NOMO-1 (cell line): ENCODE data around the gene NCOA4.
"Not testable (repeated sequence)": the region's sequence is repeated elsewhere in the genome, so short reads cannot be mapped to it uniquely, and the experiment has no call there.

Source experiments
- DNase-seq, 2 experiments: peaks; one replicate each; lab custom pipeline; 2025; ENCODE audit not compliant: unreplicated experiment in 2 of 2; lab: John Stamatoyannopoulos, UW

NCOA4 gene

GRCh38 chr10:46052791-46053375 lies 22.5 kb upstream of the NCOA4 start:
- no peak for DNase-seq

GRCh38 chr10:46052057-46052790 lies 21.8 kb upstream of the NCOA4 start:
- DNase-seq: no peak

- no peak for DNase-seq
Observed at GRCh38 chr10:46050941-46051623, 20.7 kb upstream of the NCOA4 start.

- DNase-seq: not testable (repeated sequence)
Observed at GRCh38 chr10:46049497-46049831, 19.0 kb upstream of the NCOA4 start.

- no peak for DNase-seq
Observed at GRCh38 chr10:46048152-46048551, 17.7 kb upstream of the NCOA4 start.

- DNase-seq: no peak
Observed at GRCh38 chr10:46046261-46046660, 15.8 kb upstream of the NCOA4 start, which contains the start of gene MSMB. Gene MSMB, minus strand, starts transcription at chr10:46046269. Its CDS starts 32 bp downstream, at chr10:46046237.

GRCh38 chr10:46042527-46042926 lies 12.1 kb upstream of the NCOA4 start:
- no peak for DNase-seq

- DNase-seq: no peak
Observed at GRCh38 chr10:46040004-46040403, 9.6 kb upstream of the NCOA4 start.

GRCh38 chr10:46037107-46037825 lies 6.8 kb upstream of the NCOA4 start:
- DNase-seq: no peak

- no peak for DNase-seq
Observed at GRCh38 chr10:46035923-46036849, 5.8 kb upstream of the NCOA4 start.

GRCh38 chr10:46033602-46034011 lies 3.2 kb upstream of the NCOA4 start:
- DNase-seq: no peak

GRCh38 chr10:46031648-46032532 lies 1.5 kb upstream of the NCOA4 start:
- DNase-seq: no peak

GRCh38 chr10:46029461-46030030 lies 877 bp downstream of the NCOA4 start:
- DNase-seq: no peak

GRCh38 chr10:46028584-46029460 lies 1.6 kb downstream of the NCOA4 start:
- DNase-seq: peak; percentile 46 to 86

GRCh38 chr10:46026106-46026505 lies 4.3 kb downstream of the NCOA4 start:
- no peak for DNase-seq

GRCh38 chr10:46025406-46025805 lies 5.0 kb downstream of the NCOA4 start:
- DNase-seq: no peak

GRCh38 chr10:46024948-46025347 lies 5.5 kb downstream of the NCOA4 start:
- DNase-seq: no peak
